ENCODE data around the gene NOTCH1. TPM values are rescaled to one million over a fixed set of nuclear protein-coding genes. Genes with fewer than 3 reads are reported as not detected.

Gene NOTCH1
- total and polyA plus RNA-seq, 2 of the 4 experiments (the other 2 are of a cell fraction), result 1.8 to 6.0 TPM

GRCh38 chr9:136465500-136466154 lies 80.2 kb downstream of the NOTCH1 start:
- no TSS peak for BruUV-seq (replicated peaks)
- H4K91ac ChIP-seq (ENCODE audit: insufficient read depth, low read depth, low read length), result no peak overlapping the region
- no peak overlapping the region for H3K4me2 ChIP-seq (ENCODE audit: low read depth, low read length)
- H3K27ac ChIP-seq (ENCODE audit: insufficient read depth, low read length), result no peak overlapping the region
- H3K4me1 ChIP-seq (ENCODE audit: control insufficient read depth, insufficient read depth, low read length), result no peaks in the 10 kb centered on the region
- no peak overlapping the region for H4K8ac ChIP-seq (ENCODE audit: low read depth in 2 of 2, low read length in 2 of 2)
- peaks cover 84% of the 10 kb centered on the region for H3K36me3 ChIP-seq (ENCODE audit: control insufficient read depth, insufficient read depth, low read length)
- H3K18ac ChIP-seq (ENCODE audit: low read depth, low read length), result no peak overlapping the region
- no peak overlapping the region for H3K14ac ChIP-seq (replicated peaks; ENCODE audit: low read depth, low read length)
- H3K4me3 ChIP-seq (ENCODE audit: insufficient read depth, low read depth, low read length), result no peak overlapping the region
- no peak overlapping the region for H3K23ac ChIP-seq (ENCODE audit: low read depth, low read length)
- H2AK9ac ChIP-seq (replicated peaks; ENCODE audit: low read depth, low read length, poor library complexity), result no peak overlapping the region
- no peak overlapping the region for H3K4ac ChIP-seq (ENCODE audit: low read depth, low read length)
- H2BK20ac ChIP-seq (ENCODE audit: low read depth, low read length), result no peak overlapping the region
- TF ChIP-seq POLR2A (IDR thresholded peaks at IDR 0.05; ENCODE audit: low read depth, low read length) (no peak), NFE2L2 (IDR thresholded peaks at IDR 0.05; ENCODE audit: low read depth, low read length) (no peak), MXI1 (IDR thresholded peaks at IDR 0.05; ENCODE audit: borderline replicate concordance, low read depth, low read length) (no peak), BHLHE40 (IDR thresholded peaks at IDR 0.05; ENCODE audit: low read depth, low read length) (no peak), RCOR1 (IDR thresholded peaks at IDR 0.05; ENCODE audit: insufficient replicate concordance, low read length) (no peak), USF2 (IDR thresholded peaks at IDR 0.05; ENCODE audit: low read depth, low read length) (no peak), MAFK (IDR thresholded peaks at IDR 0.05; ENCODE audit: low read depth, low read length) (no peak)
- intact Hi-C loops (cut with micrococcal nuclease) (no loop called here), in situ Hi-C loops (cut with MboI; ENCODE audit: low sequenced_read_pairs) (no loop called here), dilution Hi-C loops (cut with HindIII; ENCODE audit: low sequenced_read_pairs, unreplicated experiment) (no loop called here)
- H2BK120ac ChIP-seq (ENCODE audit: low read depth, low read length), result no peak overlapping the region
- no peak overlapping the region for H3K9ac ChIP-seq (ENCODE audit: low read depth, low read length)
- POLR2A ChIA-PET (ENCODE audit: unreplicated experiment), result no interaction called here
- CTCF ChIA-PET, result no interaction called here
- no peak overlapping the region for H4K5ac ChIP-seq (ENCODE audit: low read depth, low read length)
- no peaks in the 10 kb centered on the region for H3K27me3 ChIP-seq (ENCODE audit: control insufficient read depth, insufficient read depth, low read length)
- no peaks in the 10 kb centered on the region for H3K9me1 ChIP-seq (ENCODE audit: insufficient read depth, low read length)
- no peak overlapping the region for H3K56ac ChIP-seq (ENCODE audit: extremely low read depth, insufficient read depth, low read length)
- peaks cover 70% of the 10 kb centered on the region for H4K20me1 ChIP-seq (ENCODE audit: insufficient read depth, low read length)
- ATAC-seq (ENCODE audit: low read depth) (no peak), DNase-seq (no peak)
- H2BK5ac ChIP-seq (ENCODE audit: low read depth, low read length, poor library complexity, severe bottlenecking), result no peak overlapping the region
- peaks cover 38 to 60% of the 10 kb centered on the region in 2 experiments for H3K79me1 ChIP-seq (ENCODE audit: low read depth in 1 of 2, low read length in 2 of 2)
- no peak overlapping the region for H2BK15ac ChIP-seq (ENCODE audit: low read depth, low read length)
- WGBS, 2 experiments (ENCODE audit: extremely low coverage in 2 of 2, insufficient read length in 1 of 2), result 94 to 100% methylated on average over 1 to 23 of the region's 27 CpGs
- H2AK5ac ChIP-seq (ENCODE audit: low read depth, low read length), result no peak overlapping the region
- H3K9me3 ChIP-seq (ENCODE audit: control insufficient read depth, insufficient read depth, low read length), result no peaks in the 10 kb centered on the region
- H2AFZ ChIP-seq (replicated peaks; ENCODE audit: low read length, poor library complexity), result no peak overlapping the region

Data from IMR-90 (cell line).